ENCODE measurements around the gene KIF3C.
"Not testable (repeated sequence)": the region's sequence is repeated elsewhere in the genome, so short reads cannot be mapped to it uniquely, and the experiment has no call there.

KIF3C gene

GRCh38 chr2:25913696-25913973 is 68.7 kb downstream of the KIF3C start:
- DNase-seq: not testable (repeated sequence)

GRCh38 chr2:25912851-25913695 is 69.2 kb downstream of the KIF3C start:
- DNase-seq: no peak

- not testable (repeated sequence) for DNase-seq
These were observed 72.7 kb downstream of the KIF3C start for GRCh38 chr2:25909574-25909973.

GRCh38 chr2:25905126-25905525 is 77.2 kb downstream of the KIF3C start:
- DNase-seq: no peak

GRCh38 chr2:25903216-25903776 is 79.0 kb downstream of the KIF3C start:
- no peak for DNase-seq

- DNase-seq: no peak
These were observed 82.8 kb downstream of the KIF3C start for GRCh38 chr2:25899404-25899970.

GRCh38 chr2:25897506-25897905 is 84.8 kb downstream of the KIF3C start:
- DNase-seq: no peak

- not testable (repeated sequence) for DNase-seq
These were observed 86.0 kb downstream of the KIF3C start for GRCh38 chr2:25896308-25896707.

GRCh38 chr2:25895610-25896009 is 86.7 kb downstream of the KIF3C start:
- no peak for DNase-seq

GRCh38 chr2:25895018-25895417 is 87.3 kb downstream of the KIF3C start:
- DNase-seq: no peak

GRCh38 chr2:25894135-25894830 is 88.0 kb downstream of the KIF3C start:
- DNase-seq: no peak

GRCh38 chr2:25891672-25892071 is 90.6 kb downstream of the KIF3C start:
- no peak for DNase-seq

GRCh38 chr2:25887624-25888242 is 94.6 kb downstream of the KIF3C start:
- DNase-seq: no peak

GRCh38 chr2:25885933-25886332 is 96.4 kb downstream of the KIF3C start:
- DNase-seq: no peak

GRCh38 chr2:25881764-25882163 is 100.5 kb downstream of the KIF3C start:
- DNase-seq: peak; percentile 65

GRCh38 chr2:25879133-25879730 is 103.1 kb downstream of the KIF3C start:
- no peak for DNase-seq

GRCh38 chr2:25878361-25879132 is 103.8 kb downstream of the KIF3C start, which contains the start of gene ASXL2:
Gene ASXL2 (minus strand): TSS chr2:25878487. CDS start chr2:25878222, 265 bp downstream.
- peak; percentile 97 for DNase-seq

- peak; percentile 86 for DNase-seq
These were observed 104.6 kb downstream of the KIF3C start for GRCh38 chr2:25877431-25878360.
